Transverse colon (tissue), 4 donors: ENCODE results near the gene NRF1.

Experiments used
- CTCF ChIP-seq, 5 experiments: fragments of 200-600 bp in 3 of 5; fragments of 450-650 bp in 2 of 5; sonication (generic) in 3 of 5; IDR thresholded peaks; 1 replicate in 2 of 5; 2 replicates in 3 of 5; pipeline ENCODE4 v1.5.1; 2016 to 2017; ENCODE audit warnings: antibody characterized with exemption in 5 of 5, inconsistent platforms in 3 of 5, mild to moderate bottlenecking in 2 of 5, moderate library complexity in 1 of 5
- POLR2A ChIP-seq: fragments of 450-650 bp; IDR thresholded peaks from one replicate; pipeline ENCODE4 v1.6.1; 2016; ENCODE audit warnings: antibody characterized with exemption, mild to moderate bottlenecking, moderate library complexity
- POLR2AphosphoS5 ChIP-seq, 3 donors: sonication (generic); formaldehyde crosslinking; IDR thresholded peaks; one replicate each; pipeline ENCODE4 v1.6.1; 2016; ENCODE audit warnings: antibody characterized with exemption in 3 of 3

- TF ChIP-seq CTCF (IDR thresholded peaks at IDR 0.05) (no peak), POLR2AphosphoS5 (IDR thresholded peaks at IDR 0.05) (no peak), POLR2A (no peak)
These were observed 50.2 kb downstream of the NRF1 start for GRCh38 chr7:129661645-129662182.
